BLaER1 treated with 17β-estradiol and CSF1 and Interleukin-3, amounts not matched to agents 10 nM and 100 nM (cell line): Measurements from ENCODE around the gene PPP1R3A.

Experiments
- H3K27ac ChIP-seq, 11 experiments: shearing (Covaris generic); formaldehyde crosslinking; 2 replicates each; pipeline ENCODE4 v1.8.1; 2022
- H3K27me3 ChIP-seq, 11 experiments: shearing (Covaris generic); formaldehyde crosslinking; 2 replicates each; pipeline ENCODE4 v1.8.1; 2022
- H3K36me3 ChIP-seq, 11 experiments: shearing (Covaris generic); formaldehyde crosslinking; 2 replicates each; pipeline ENCODE4 v1.8.1; 2022
- H3K4me1 ChIP-seq, 10 experiments: shearing (Covaris generic); formaldehyde crosslinking; 2 replicates each; pipeline ENCODE4 v1.8.1; 2022
- H3K4me2 ChIP-seq, 11 experiments: shearing (Covaris generic); formaldehyde crosslinking; 2 replicates each; pipeline ENCODE4 v1.8.1; 2022
- H3K4me3 ChIP-seq, 10 experiments: shearing (Covaris generic); formaldehyde crosslinking; 2 replicates each; pipeline ENCODE4 v1.8.1; 2022
- H3K9ac ChIP-seq, 11 experiments: shearing (Covaris generic); formaldehyde crosslinking; 2 replicates each; pipeline ENCODE4 v1.8.1; 2022
- H3K9me3 ChIP-seq, 11 experiments: shearing (Covaris generic); formaldehyde crosslinking; replicated peaks in 1 of 11; 2 replicates each; pipeline ENCODE4 v1.8.1; 2022
- H4K20me1 ChIP-seq, 11 experiments: shearing (Covaris generic); formaldehyde crosslinking; 2 replicates each; pipeline ENCODE4 v1.8.1; 2022
- Cebpa-rat ChIP-seq, 11 experiments: shearing (Covaris generic); IDR thresholded peaks; 2 replicates each; pipeline ENCODE4 v1.8.1; 2022

PPP1R3A gene

GRCh38 chr7:113922049-113922448 is 3.2 kb upstream of the PPP1R3A start:
- Histone ChIP-seq H3K27ac (no peak overlapping the region), H3K4me1 (no peaks in the 10 kb centered on the region), H3K27me3 (no peaks in the 10 kb centered on the region), H3K9ac (no peak overlapping the region), H3K4me3 (no peak overlapping the region), H4K20me1 (no peaks in the 10 kb centered on the region), H3K4me2 (no peak overlapping the region), H3K36me3 (no peaks in the 10 kb centered on the region), H3K9me3 (no peaks in the 10 kb centered on the region)
- no peak for TF ChIP-seq Cebpa-rat (IDR thresholded peaks at IDR 0.05)

- Histone ChIP-seq H4K20me1 (no peaks in the 10 kb centered on the region), H3K27me3 (no peaks in the 10 kb centered on the region), H3K36me3 (no peaks in the 10 kb centered on the region), H3K4me1 (no peaks in the 10 kb centered on the region), H3K4me3 (no peak overlapping the region), H3K27ac (no peak overlapping the region), H3K4me2 (no peak overlapping the region), H3K9ac (no peak overlapping the region), H3K9me3 (no peaks in the 10 kb centered on the region)
- no peak for TF ChIP-seq Cebpa-rat (IDR thresholded peaks at IDR 0.05)
Observed at GRCh38 chr7:113921363-113921762, 2.6 kb upstream of the PPP1R3A start.

- H3K4me1 ChIP-seq: no peaks in the 10 kb centered on the region
- no peak overlapping the region for H3K9ac ChIP-seq
- no peaks in the 10 kb centered on the region for H3K9me3 ChIP-seq
- no peaks in the 10 kb centered on the region for H4K20me1 ChIP-seq
- H3K27ac ChIP-seq: no peak overlapping the region
- H3K36me3 ChIP-seq: no peaks in the 10 kb centered on the region
- H3K4me2 ChIP-seq: no peak overlapping the region
- no peak for TF ChIP-seq Cebpa-rat (IDR thresholded peaks at IDR 0.05)
- no peaks in the 10 kb centered on the region for H3K27me3 ChIP-seq
- H3K4me3 ChIP-seq: no peak overlapping the region
Observed at GRCh38 chr7:113917840-113918239, 969 bp downstream of the PPP1R3A start.

GRCh38 chr7:113915956-113916355 is 2.9 kb downstream of the PPP1R3A start:
- Histone ChIP-seq H3K9ac (no peak overlapping the region), H3K27ac (no peak overlapping the region), H3K27me3 (no peaks in the 10 kb centered on the region), H4K20me1 (no peaks in the 10 kb centered on the region), H3K4me3 (no peak overlapping the region), H3K9me3 (no peaks in the 10 kb centered on the region), H3K4me2 (no peak overlapping the region), H3K36me3 (no peaks in the 10 kb centered on the region), H3K4me1 (no peaks in the 10 kb centered on the region)
- no peak for TF ChIP-seq Cebpa-rat (IDR thresholded peaks at IDR 0.05)

GRCh38 chr7:113912876-113913275 is 5.9 kb downstream of the PPP1R3A start:
- Histone ChIP-seq H3K27me3 (no peaks in the 10 kb centered on the region), H3K36me3 (no peaks in the 10 kb centered on the region), H3K4me2 (no peak overlapping the region), H4K20me1 (no peaks in the 10 kb centered on the region), H3K4me1 (no peaks in the 10 kb centered on the region), H3K4me3 (no peak overlapping the region), H3K9me3 (no peaks in the 10 kb centered on the region), H3K9ac (no peak overlapping the region), H3K27ac (no peak overlapping the region)
- TF ChIP-seq Cebpa-rat (IDR thresholded peaks at IDR 0.05): no peak

GRCh38 chr7:113907617-113908016 is 11.2 kb downstream of the PPP1R3A start:
- Histone ChIP-seq H3K4me1 (no peaks in the 10 kb centered on the region), H3K4me2 (no peak overlapping the region), H4K20me1 (no peaks in the 10 kb centered on the region), H3K9me3 (no peaks in the 10 kb centered on the region), H3K9ac (no peak overlapping the region), H3K27ac (no peak overlapping the region), H3K4me3 (no peak overlapping the region), H3K36me3 (no peaks in the 10 kb centered on the region), H3K27me3 (no peaks in the 10 kb centered on the region)
- no peak for TF ChIP-seq Cebpa-rat (IDR thresholded peaks at IDR 0.05)

- no peaks in the 10 kb centered on the region for H3K36me3 ChIP-seq
- no peak overlapping the region for H3K9ac ChIP-seq
- H3K9me3 ChIP-seq: no peaks in the 10 kb centered on the region
- H4K20me1 ChIP-seq: no peaks in the 10 kb centered on the region
- no peaks in the 10 kb centered on the region for H3K27me3 ChIP-seq
- TF ChIP-seq Cebpa-rat (IDR thresholded peaks at IDR 0.05): no peak
- no peak overlapping the region for H3K4me3 ChIP-seq
- no peaks in the 10 kb centered on the region for H3K4me1 ChIP-seq
- no peak overlapping the region for H3K4me2 ChIP-seq
- no peak overlapping the region for H3K27ac ChIP-seq
Observed at GRCh38 chr7:113904521-113904920, 14.3 kb downstream of the PPP1R3A start.

- no peak overlapping the region for H3K4me3 ChIP-seq
- H3K27ac ChIP-seq: no peak overlapping the region
- no peak for TF ChIP-seq Cebpa-rat (IDR thresholded peaks at IDR 0.05)
- no peak overlapping the region for H3K9ac ChIP-seq
- H3K9me3 ChIP-seq: no peaks in the 10 kb centered on the region
- no peaks in the 10 kb centered on the region for H3K4me1 ChIP-seq
- no peaks in the 10 kb centered on the region for H3K27me3 ChIP-seq
- no peaks in the 10 kb centered on the region for H4K20me1 ChIP-seq
- no peaks in the 10 kb centered on the region for H3K36me3 ChIP-seq
- no peak overlapping the region for H3K4me2 ChIP-seq
Observed at GRCh38 chr7:113892818-113893217, 26.0 kb downstream of the PPP1R3A start.

GRCh38 chr7:113891828-113892227 is 27.0 kb downstream of the PPP1R3A start:
- no peaks in the 10 kb centered on the region for H4K20me1 ChIP-seq
- no peaks in the 10 kb centered on the region for H3K4me1 ChIP-seq
- no peaks in the 10 kb centered on the region for H3K9me3 ChIP-seq
- TF ChIP-seq Cebpa-rat (IDR thresholded peaks at IDR 0.05): no peak
- H3K4me3 ChIP-seq: no peak overlapping the region
- no peak overlapping the region for H3K4me2 ChIP-seq
- no peaks in the 10 kb centered on the region for H3K27me3 ChIP-seq
- H3K36me3 ChIP-seq: no peaks in the 10 kb centered on the region
- H3K9ac ChIP-seq: no peak overlapping the region
- no peak overlapping the region for H3K27ac ChIP-seq

GRCh38 chr7:113891031-113891350 is 27.8 kb downstream of the PPP1R3A start:
- Histone ChIP-seq H3K9ac (no peak overlapping the region), H3K4me2 (no peak overlapping the region), H3K4me1 (no peaks in the 10 kb centered on the region), H3K4me3 (no peak overlapping the region), H3K27me3 (no peaks in the 10 kb centered on the region), H3K27ac (no peak overlapping the region), H3K36me3 (no peaks in the 10 kb centered on the region), H4K20me1 (no peaks in the 10 kb centered on the region), H3K9me3 (peaks cover 0 to 6% (median 2%) of the 10 kb centered on the region in 11 experiments; a peak in 6 of 22 replicates)
- TF ChIP-seq Cebpa-rat (IDR thresholded peaks at IDR 0.05): no peak
